ENCODE results near the gene CREB3L1. TPM values are rescaled to one million over a fixed set of nuclear protein-coding genes. Genes with fewer than 3 reads are reported as not detected.

Gene CREB3L1
- total RNA-seq, 1 experiment from 2014 or later = 1.1 TPM

DNA sequence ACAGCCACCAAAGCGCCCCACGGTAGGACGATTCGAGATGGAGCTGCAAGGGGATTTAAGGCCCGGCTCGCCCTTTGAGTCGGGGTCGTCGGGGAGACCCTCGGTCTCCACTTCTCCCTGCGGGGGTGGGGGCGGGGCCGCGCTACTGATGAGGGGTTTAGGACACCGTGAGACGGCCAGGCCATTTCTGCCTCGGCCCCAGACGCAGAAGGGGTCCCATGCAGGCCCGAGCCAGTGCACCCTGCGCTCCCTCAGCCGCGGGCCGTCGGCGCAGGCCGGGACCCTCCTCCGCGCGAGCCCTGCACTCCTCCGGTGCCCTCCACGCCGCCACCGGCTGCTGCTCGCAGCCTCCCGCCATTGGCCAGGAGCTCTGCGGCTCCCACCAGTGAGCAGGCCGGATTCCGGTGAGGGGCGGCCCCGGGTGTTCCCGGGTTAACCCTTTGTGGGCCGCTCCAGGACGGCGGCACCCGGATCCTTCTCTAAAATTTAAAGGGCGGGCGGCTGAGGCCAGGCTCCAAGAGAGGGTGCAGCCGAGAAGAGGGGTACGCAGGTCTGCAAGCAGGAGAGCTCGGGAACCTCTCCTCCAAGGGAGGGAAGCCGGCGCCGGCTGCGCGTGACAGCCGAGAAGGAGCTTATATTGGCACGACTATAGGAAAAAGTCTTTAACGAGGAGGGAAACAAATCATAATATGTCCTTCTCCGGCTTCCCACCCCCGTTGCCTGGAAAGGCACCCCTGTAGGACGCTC, 18.0 kb downstream of the CREB3L1 start:
- Histone ChIP-seq H3K27ac (ENCODE audit: low read length) (no peak overlapping the region), H3K4me2 (ENCODE audit: low read length) (peak overlapping the region; percentile 37; the same call in 1 of the 2 replicates), H3K9me3 (ENCODE audit: low read length) (no peaks in the 10 kb centered on the region), H3F3A (ENCODE audit: low read length, unreplicated experiment) (peaks cover 6% of the 10 kb centered on the region), H3K9me2 (replicated peaks; ENCODE audit: low read length) (no peaks in the 10 kb centered on the region), H3K79me2 (ENCODE audit: low read length) (no peaks in the 10 kb centered on the region), H3K36me3 (ENCODE audit: low read depth, low read length) (no peaks in the 10 kb centered on the region), H3K4me1 (ENCODE audit: insufficient read depth, low read length) (peaks cover 60% of the 10 kb centered on the region), H4K20me1 (ENCODE audit: low read length) (no peaks in the 10 kb centered on the region), H3K27me3 (ENCODE audit: low read length) (no peaks in the 10 kb centered on the region), H3K9ac (ENCODE audit: low read length) (no peak overlapping the region), H3K4me3 (ENCODE audit: low read length) (no peak overlapping the region), H2AFZ (ENCODE audit: low read length) (no peak overlapping the region)
- no peak for ATAC-seq
- ChIA-PET CTCF (no interaction called here), POLR2A (ENCODE audit: unreplicated experiment) (no interaction called here)
- intact Hi-C loops (cut with micrococcal nuclease) = no loop called here
- TF ChIP-seq, protein P1, sequence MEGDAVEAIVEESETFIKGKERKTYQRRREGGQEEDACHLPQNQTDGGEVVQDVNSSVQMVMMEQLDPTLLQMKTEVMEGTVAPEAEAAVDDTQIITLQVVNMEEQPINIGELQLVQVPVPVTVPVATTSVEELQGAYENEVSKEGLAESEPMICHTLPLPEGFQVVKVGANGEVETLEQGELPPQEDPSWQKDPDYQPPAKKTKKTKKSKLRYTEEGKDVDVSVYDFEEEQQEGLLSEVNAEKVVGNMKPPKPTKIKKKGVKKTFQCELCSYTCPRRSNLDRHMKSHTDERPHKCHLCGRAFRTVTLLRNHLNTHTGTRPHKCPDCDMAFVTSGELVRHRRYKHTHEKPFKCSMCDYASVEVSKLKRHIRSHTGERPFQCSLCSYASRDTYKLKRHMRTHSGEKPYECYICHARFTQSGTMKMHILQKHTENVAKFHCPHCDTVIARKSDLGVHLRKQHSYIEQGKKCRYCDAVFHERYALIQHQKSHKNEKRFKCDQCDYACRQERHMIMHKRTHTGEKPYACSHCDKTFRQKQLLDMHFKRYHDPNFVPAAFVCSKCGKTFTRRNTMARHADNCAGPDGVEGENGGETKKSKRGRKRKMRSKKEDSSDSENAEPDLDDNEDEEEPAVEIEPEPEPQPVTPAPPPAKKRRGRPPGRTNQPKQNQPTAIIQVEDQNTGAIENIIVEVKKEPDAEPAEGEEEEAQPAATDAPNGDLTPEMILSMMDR (conservative IDR thresholded peaks at IDR 0.05; ENCODE audit: low read depth, low read length) = no peak
- TF ChIP-seq EZH2phosphoT487 (IDR thresholded peaks at IDR 0.05; ENCODE audit: borderline replicate concordance, low read length) = no peak
- no peak for TF ChIP-seq EZH2 (IDR thresholded peaks at IDR 0.05; ENCODE audit: low read length, unreplicated experiment)
- no peak for DNase-seq
- no TSS peak for BruUV-seq (replicated peaks)

DNA sequence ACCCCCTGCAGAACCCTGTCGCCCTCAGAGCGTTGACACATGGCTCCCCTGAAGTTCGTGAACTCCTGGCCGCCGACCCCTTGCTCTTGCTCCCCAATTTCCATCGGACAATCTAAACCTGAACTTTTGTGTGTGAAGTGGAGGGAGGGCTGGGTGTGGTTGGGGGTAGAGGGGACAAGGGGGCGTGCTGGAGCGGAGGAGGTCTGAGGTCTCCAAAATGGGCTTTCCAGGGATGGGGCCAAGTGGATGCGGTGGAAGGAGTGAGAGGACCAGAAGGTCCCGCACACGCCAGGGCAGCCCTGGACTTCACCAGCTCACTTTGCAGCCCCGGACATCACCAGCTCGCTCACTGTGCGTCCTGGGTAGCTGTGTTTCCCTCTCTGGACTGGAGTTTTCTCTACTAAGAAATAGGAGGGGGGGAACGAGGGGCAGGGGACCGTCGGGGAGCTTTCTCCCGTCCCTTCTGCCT, 18.6 kb downstream of the CREB3L1 start:
- Histone ChIP-seq H3K79me2 (ENCODE audit: low read length) (no peaks in the 10 kb centered on the region), H3K9me3 (ENCODE audit: low read length) (no peaks in the 10 kb centered on the region), H3K4me2 (ENCODE audit: low read length) (no peak overlapping the region), H3K9me2 (replicated peaks; ENCODE audit: low read length) (no peaks in the 10 kb centered on the region), H2AFZ (ENCODE audit: low read length) (no peak overlapping the region), H3K9ac (ENCODE audit: low read length) (no peak overlapping the region), H3K27ac (ENCODE audit: low read length) (no peak overlapping the region), H3F3A (ENCODE audit: low read length, unreplicated experiment) (peaks cover 6% of the 10 kb centered on the region), H3K27me3 (ENCODE audit: low read length) (no peaks in the 10 kb centered on the region), H3K36me3 (ENCODE audit: low read depth, low read length) (no peaks in the 10 kb centered on the region), H3K4me3 (ENCODE audit: low read length) (no peak overlapping the region), H4K20me1 (ENCODE audit: low read length) (no peaks in the 10 kb centered on the region), H3K4me1 (ENCODE audit: insufficient read depth, low read length) (peaks cover 55% of the 10 kb centered on the region)
- CTCF ChIA-PET = no interaction called here
- no TSS peak for BruUV-seq (replicated peaks)
- POLR2A ChIA-PET (ENCODE audit: unreplicated experiment) = no interaction called here
- intact Hi-C loops (cut with micrococcal nuclease) = no loop called here
- DNase-seq = no peak
- TF ChIP-seq, protein P1 (conservative IDR thresholded peaks at IDR 0.05; ENCODE audit: low read depth, low read length) = no peak
- TF ChIP-seq EZH2phosphoT487 (IDR thresholded peaks at IDR 0.05; ENCODE audit: borderline replicate concordance, low read length) (no peak), EZH2 (IDR thresholded peaks at IDR 0.05; ENCODE audit: low read length, unreplicated experiment) (no peak)
- ATAC-seq = no peak
